GM18909 (cell line): ENCODE results near the gene PSMB3.

Experiments
- ATAC-seq: cut with Tn5 transposase; IDR thresholded peaks from one replicate; pipeline ENCODE4 v1.9.1; 2021; ENCODE audit warnings: mild to moderate bottlenecking; ENCODE audit not compliant: unreplicated experiment, poor library complexity

PSMB3 gene

GRCh38 chr17:38752308-38753070 is at the start of gene PSMB3:
TSS of gene PSMB3 (plus strand) at chr17:38752741. CDS start at chr17:38752827, 86 bp downstream.
- ATAC-seq = peak; percentile 78

DNA sequence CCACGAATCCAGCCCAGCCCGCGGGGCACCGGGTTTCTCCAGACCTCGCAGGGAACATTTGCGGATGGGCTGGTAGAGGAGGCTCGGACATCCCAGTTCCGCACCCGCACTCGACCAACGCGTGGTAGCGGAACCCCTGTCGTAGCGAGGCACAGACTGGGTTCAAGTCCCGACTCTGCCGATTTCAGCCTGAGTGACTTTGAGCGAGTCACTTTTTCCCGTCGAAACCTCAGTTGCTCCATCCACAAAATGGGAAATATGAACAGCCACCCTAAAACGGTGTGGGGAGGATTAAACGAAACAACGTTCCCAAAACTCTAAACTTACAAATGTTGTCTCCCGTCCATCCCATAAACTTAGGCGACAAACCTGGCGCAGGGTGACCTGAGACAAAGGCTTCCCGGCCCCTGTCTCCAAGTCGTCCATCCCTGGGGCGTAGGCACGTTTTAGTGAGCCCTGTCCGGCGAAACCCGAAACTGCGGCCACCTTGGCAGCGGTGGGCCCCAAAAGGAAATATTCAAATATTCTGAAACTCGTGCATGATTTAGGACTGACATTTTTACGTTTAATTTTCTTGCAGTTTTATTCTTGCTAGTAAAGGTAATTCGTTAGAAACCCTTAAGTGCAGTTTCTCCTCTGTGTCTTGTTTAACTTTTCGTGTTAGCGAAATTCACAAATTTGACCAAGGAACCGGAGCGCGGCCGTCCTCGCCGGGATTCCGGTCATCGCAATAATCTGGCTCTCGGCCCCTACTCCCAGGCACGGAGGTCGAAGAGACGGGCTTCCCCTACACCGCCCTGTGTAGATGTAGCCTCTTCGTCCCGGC is 49.4 kb upstream of the PSMB3 start:
- ATAC-seq = no peak

DNA sequence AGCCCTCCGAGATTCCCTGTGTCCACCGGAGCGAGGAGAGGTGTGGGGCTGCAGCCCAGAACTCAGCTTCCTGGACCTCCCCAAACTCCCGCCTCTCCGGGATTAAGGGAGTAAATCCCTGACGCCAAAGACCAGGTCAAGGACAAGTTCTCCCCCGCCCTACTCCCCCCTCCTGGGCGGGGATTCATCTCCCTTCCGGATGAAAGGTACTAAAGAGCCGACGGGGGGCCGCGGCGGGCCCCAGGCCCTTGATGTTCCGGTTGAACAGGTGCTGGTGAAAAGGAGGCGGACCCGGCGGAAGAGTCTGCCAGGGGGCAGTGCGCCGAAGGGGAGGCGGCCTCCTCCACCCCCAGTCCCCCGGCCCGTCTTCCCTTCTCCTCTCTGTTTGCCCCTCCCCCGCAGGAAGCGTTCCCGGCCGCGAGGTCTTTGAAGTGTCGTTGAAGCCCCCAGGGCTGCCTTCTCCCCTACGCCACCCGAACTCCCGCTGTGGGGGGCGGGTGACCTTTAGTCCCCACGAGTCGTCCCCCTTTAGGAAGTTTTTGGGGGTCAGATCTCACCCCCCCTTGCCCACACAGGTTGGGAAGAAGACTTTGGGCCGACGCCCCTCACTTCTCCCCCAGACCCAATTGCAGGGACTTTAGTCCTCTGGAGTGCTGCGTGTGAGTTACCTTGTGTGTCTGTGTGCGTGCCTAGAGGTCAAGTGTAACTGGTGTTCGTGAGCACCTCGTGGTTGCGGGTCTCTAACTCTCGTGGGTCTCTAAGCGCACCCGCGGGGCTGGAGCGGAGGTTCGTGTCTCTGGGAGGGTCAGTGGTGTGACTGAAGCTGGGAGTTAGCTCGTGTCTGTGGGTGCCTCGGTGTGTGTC is 48.6 kb upstream of the PSMB3 start:
- ATAC-seq = no peak

DNA sequence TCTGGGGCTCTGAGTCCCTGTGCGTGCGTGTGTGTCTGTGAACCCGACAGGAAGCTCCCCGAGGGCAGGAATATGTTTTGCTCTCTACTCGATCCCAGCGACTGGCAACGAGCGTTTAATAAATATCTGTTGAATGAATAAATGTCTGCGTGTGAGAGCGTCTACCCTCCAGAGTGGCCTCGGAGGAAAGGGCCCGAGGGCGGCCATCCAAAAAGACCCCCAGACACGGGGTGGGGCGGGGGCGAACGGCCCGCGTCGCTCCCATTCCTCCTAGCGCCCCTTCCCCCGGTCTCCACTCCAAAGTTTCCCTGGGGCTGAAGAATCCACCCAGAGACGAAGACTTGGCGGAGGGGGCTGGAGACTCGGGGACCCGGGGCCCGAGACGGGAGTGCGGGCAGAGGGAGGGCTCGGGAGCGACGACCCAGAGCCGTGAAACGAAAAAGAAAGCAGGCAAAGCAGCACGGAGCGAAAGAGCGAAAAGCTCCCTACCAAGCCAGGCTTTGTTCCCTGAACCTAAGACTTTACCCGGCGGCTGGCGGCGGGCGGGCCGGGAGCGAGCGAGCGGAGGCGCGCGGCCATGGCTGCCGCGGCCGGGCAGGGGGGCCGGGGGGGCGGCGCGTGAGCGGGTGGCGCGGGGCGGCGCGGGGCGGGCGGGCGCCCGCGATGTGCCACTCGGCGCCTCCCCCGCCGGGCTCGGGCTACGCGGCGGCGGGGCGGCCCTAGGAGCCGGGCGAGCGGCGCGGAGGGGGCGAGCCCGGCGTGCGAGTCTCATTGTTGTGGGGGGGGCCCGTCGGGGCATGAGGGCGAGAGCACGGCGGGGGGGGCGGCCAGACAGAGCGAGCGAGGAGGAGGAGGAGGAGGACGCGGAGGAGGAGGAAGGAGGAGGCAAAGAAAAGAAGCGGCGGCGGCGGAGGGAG is 47.7 kb upstream of the PSMB3 start, which contains the start of gene MLLT6:
MLLT6 (plus strand) TSS at position 668 of the 917 bp plus-strand sequence. CDS start 360 bp downstream, outside the sequence.
- ATAC-seq = no peak

DNA sequence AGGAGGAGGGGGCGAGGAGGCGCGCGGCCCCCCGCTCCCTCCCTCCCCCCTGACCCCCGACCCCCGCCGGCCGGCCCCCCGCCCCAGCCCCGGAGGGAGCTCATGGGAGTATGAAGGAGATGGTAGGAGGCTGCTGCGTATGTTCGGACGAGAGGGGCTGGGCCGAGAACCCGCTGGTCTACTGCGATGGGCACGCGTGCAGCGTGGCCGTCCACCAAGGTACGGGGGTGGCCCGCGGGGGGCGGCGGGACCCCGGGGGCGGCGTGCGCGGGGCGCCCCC is 47.1 kb upstream of the PSMB3 start:
- no peak for ATAC-seq

DNA sequence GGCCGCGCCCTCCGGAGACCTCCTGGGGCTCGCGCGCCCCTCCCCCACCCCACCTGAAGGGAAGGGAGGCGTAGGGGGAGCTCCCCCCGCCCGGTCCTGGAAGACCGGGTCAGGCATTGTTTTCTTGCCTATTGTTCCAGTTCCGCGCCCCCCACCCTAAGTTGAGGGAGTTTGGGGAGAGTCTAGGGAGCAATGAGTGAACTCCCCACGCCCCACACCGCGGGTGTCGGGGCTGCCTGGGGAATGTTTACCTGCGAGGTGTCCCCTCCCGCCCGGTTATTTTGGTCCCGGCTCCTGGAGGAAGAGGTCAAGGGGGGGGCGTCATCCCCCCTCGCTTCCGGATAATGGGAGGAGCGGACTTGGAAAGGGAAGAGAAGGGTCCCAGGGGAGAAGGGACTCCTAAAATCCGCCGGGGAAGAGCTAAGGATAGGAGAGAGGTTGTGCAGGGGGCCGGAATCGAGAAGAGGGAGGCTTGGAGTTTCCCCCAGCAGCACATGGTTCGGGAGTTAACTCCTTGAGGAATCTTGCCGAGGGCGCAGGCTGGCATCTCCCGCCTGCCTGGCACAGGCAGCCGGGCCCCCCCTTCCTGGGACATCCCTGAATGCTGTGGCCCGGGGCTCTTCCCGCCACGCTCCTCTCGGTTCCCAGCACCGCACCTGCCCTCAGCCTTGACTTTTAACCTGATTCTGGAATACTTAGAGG is 46.6 kb upstream of the PSMB3 start:
- no peak for ATAC-seq

DNA sequence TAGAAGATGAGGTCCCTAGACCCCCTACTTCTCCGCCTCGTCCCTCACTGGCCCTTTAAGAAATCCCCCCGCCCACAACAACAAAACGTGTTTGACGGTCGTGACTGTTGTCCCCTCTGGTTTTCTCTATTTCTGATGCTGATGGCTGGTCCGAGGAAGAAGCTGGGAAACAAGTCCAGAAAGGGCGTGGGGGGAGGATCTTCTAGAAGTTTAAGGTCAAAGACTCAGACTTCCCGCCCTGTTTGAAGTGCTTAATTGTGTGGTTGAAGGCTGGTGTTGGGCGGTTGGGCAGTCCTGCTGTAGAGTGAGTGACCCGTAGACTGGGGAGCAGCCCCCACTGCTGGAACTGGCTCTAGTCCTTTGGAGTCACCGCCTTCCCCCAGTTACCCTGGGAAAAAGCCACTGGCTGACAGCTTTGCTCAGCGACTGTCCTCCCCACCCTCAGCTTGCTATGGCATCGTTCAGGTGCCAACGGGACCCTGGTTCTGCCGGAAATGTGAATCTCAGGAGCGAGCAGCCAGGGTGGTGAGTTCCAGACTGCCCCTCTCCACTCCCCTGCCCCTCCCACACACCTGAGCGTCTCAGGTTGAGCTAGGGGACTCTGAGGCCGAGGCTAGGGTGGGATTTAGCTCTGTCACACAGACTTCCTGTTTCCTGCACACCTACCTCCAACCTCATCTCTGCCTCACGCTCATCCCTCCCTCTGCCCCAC is 45.9 kb upstream of the PSMB3 start:
- ATAC-seq = no peak

GRCh38 chr17:38707678-38708351 is 44.7 kb upstream of the PSMB3 start:
- ATAC-seq = no peak

DNA sequence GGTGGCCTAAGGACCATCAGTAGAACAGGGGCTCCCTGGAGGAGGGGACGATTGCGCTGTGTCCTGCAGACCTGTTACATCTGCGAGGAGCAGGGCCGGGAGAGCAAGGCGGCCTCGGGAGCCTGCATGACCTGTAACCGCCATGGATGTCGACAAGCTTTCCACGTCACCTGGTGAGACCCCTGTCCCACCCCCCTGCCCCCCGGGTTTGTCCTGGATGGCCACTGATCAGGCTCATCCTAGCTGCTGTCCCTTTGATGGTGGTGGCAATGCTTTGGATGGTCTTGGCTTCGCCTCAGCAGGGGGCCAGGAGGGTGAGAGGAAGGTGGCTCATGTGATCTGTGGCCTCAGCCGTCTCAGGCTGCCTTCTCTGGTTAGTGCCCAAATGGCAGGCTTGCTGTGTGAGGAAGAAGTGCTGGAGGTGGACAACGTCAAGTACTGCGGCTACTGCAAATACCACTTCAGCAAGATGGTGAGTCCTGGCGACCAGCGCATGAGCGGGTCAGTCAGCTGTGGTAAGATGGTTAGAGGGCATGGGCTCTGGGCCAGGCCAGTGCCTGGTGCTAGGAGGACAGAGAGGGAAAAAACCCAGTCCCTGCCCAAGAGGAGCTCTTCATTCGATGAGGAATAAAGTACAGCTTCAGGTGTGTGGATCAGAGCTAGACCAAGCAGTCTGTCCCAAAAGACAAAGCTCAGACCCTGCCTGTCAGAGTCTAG is 43.3 kb upstream of the PSMB3 start:
- ATAC-seq = no peak

GRCh38 chr17:38709864-38710603 is 42.5 kb upstream of the PSMB3 start:
- no peak for ATAC-seq

DNA sequence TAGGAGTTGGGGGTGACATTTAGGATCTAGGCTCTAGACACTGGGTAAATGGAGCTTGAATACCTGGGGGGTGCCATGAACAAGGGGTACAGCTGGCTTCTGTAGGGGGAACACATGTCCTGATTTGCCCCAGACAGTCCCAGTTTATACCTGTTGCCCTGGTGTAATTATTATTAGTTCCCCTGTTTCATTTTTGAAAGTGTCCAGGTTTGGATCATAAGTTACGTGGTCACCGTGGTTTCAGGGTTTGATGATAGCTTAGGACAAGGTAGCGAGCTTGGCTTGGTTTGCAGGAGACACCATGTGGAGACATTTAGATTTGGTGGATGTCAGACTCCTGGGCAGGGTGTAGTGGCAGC is 42.0 kb upstream of the PSMB3 start:
- no peak for ATAC-seq

- ATAC-seq = no peak
Measured at GRCh38 chr17:38710985-38711384, 41.6 kb upstream of the PSMB3 start.

DNA sequence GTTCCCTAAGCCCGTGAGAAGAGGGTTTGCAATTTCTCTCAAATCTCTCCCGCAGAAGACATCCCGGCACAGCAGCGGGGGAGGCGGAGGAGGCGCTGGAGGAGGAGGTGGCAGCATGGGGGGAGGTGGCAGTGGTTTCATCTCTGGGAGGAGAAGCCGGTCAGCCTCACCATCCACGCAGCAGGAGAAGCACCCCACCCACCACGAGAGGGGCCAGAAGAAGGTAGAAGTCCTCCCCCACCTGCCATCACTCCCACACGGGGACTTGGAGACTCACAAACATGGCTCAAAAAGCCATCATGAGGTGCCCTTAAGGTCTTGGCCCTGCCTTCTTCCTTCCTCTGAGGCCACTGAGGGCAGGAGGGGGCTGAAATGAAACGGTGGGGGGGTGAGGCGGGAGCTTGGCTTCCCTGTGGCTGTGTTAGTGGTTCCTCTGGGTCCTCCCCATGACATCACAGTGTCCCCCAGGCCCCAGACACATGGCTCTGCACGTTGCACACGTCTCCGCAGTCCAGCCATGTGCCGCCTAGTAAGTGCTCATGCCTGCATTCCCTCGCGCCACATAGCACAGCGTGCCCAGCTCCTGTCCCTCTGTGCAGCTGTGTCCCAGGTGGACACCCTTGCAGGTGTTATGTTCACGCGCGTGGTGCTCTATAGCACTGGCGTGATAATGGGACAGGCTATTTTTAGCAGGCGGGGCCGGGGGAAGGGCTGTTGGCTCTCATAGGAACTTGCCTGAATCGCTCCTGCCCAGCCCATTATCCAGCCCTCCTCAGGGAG is 40.6 kb upstream of the PSMB3 start:
- ATAC-seq = no peak

DNA sequence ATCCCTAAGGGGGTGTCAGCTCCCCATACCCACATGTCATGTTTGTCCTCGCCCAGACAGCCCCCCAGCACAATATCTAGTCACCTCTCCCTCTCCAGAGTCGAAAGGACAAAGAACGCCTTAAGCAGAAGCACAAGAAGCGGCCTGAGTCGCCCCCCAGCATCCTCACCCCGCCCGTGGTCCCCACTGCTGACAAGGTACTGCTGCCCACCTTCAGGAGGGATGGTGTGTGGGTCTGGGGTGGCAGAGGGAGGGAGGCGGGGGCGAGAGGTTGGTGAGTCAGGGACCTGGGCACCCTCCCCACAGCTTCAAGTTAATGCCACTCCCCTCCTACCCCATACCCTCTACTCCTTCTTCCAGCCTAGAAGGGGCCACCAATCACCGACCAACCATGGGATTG is 39.9 kb upstream of the PSMB3 start:
- no peak for ATAC-seq

- ATAC-seq = no peak
Measured at GRCh38 chr17:38713456-38714075, 39.0 kb upstream of the PSMB3 start.
